HPDE6-E6E7 (cell line): ENCODE results near the gene RTCB.

Experiments
- DNase-seq: peaks from one replicate; pipeline ENCODE4 v3.0.0; 2011; ENCODE audit warnings: missing footprints; ENCODE audit errors: extremely low spot score

The RTCB gene

GRCh38 chr22:32411829-32412592 is at the start of gene RTCB:
TSS of gene RTCB (minus strand) at chr22:32412247. CDS start at chr22:32412156, 91 bp downstream.
- DNase-seq: peak; percentile 75

DNA sequence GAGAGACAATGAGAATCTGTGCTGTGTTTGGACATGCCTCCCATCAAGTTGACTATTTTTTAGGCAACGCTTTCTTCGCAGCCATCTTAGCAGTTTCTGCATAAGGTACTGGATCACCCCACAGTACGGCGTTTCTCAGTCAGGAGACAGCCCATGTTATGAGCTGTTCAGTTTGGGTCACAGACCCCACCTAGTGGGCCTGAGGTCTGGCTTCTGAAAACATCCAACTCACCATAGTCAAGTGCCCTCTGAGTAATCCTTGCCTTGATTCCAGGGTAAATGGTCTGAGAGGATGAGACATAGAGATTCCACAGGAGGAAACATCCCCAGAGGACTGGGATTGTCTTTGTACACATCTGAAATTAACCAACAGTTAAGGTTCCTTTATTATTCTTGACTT is 45.0 kb upstream of the RTCB start:
- no peak for DNase-seq

GRCh38 chr22:32448980-32449379 is 36.9 kb upstream of the RTCB start:
- DNase-seq: no peak

DNA sequence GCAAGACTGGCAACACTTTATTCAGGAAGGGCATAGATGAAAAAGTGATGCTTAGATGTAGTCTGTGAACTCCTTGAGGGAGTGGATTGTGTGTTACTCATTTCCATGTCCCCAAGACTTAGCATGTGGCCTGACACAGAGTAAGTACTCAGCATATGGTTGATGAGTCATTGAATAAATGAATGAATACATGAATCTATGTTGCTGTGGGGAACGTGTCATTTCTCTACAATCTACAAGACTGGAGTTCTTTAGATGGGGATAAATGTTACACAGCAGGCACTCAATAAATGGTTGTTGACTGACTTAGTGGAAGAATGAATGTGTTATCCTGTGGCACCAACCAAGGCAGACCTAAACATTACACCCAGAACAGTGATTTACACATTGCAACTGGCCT is 34.3 kb upstream of the RTCB start:
- no peak for DNase-seq

DNA sequence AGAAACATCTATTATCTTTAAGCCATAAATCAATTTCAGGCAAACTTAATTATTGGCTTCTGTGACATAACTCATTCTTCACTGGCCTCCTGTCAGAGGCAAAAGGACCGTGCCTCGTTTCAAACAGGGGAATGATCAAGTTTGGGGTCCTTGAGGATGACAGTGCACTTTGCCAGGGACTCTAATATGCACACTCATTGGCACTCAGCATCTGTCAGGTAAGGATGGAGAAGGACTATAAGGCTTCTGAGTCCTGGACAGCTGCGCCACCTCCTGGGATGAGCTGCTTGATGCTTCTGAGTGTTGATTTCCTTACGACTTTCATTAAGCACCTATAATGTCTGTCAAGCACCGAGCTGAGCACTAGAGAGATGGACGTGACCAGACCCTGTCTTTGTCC is 32.0 kb upstream of the RTCB start:
- DNase-seq: peak; percentile 36

- DNase-seq: no peak
Measured at GRCh38 chr22:32430352-32430751, 18.3 kb upstream of the RTCB start.

DNA sequence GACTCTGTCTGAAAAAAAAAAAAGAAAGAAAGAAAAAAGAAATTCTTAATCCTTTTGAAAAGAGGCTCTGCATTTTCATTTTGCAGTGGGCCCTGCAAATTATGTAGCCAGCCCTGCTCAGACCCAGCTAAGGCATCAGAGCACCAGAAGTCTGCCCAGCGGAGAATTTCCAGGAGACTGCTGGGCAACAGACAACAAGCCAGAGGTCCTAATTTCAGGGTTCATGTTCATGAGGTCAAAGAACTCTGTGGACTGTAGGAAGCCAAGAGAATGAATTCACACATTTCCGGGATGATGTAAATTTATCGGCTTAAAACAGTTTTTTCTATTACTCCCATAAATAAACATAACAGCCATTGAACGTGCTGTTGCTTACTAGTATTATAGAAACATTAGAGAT is 14.8 kb upstream of the RTCB start:
- DNase-seq: no peak

DNA sequence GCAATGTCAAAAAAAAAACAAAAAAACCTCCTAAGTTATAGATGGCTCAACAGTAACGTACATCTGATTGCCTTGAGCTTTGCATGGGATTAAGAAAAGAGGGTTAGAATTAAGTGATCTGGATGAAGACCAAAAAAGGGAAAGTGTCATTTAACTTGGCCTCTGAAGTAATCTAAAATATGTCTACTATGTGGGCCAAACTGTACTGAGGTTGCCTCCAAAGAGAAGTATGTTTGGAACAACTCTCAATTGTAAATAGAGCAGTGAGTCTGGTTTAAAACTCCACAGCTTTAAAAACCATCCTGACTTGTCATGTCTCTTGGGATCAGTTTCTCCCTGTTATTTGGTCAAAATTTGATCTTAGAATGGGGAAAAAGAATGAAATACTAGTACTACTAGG is 11.6 kb upstream of the RTCB start:
- no peak for DNase-seq

GRCh38 chr22:32422062-32422461 is 10.0 kb upstream of the RTCB start:
- no peak for DNase-seq

DNA sequence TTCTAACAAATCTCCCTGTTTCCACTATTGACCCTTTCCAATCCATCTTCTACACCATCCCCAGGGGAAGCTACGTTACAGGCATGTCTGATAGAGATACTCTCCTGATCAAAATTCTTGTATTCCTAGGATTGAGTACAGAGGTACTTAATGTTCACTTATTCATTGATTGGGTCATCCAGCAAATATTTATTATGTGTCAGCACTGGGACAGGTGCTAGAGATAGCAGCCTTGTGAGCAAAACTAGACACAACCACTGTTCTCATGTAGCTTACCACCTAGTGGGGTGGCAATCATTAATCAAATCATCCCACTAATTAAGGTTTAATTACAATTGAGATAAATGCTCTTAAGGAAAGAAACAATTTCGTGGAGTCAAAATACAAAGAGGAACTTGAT is 9.4 kb upstream of the RTCB start:
- no peak for DNase-seq

DNA sequence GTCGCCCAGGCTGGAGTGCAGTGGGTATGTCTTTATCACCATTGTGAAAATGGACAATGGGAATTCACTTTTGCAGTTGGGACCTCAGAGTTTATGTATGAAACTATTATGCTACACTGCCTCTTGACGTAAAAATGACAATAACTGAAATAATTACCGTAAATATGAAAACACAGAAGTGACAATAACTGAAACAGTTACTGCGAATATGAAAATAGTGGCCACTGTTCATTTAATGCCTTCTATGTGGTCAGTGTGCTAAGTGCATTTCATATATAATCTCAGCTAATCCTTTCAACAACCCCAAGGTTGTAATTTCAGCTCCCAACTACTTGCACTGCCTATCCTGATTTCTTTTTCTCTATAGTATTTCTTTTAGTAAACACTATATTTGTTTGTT is 5.9 kb upstream of the RTCB start:
- DNase-seq: no peak

DNA sequence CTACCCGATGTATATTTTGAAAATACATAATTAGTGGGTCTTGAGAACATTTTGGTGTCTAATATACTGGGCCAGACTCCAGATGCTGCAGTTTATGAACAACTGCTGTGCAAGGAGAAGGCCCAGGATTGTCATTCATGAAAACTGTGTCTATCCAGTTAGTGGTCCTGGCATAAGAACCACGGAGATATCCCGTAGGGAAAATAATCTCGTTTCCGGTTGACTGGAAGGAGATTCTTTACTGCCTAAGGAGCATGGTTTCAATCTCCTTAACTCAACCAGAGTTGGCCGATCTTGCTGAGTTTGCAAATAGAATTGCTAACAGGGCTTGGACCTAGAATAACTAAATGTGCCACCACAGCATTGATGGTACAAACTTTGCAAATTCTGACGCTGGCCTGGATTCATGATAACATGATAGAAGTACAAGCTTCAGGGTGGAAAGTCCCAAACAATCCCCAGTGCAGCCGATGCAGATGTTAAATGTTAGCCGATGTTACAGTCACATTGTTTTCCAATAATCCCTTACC is 4.6 kb upstream of the RTCB start:
- DNase-seq: no peak

DNA sequence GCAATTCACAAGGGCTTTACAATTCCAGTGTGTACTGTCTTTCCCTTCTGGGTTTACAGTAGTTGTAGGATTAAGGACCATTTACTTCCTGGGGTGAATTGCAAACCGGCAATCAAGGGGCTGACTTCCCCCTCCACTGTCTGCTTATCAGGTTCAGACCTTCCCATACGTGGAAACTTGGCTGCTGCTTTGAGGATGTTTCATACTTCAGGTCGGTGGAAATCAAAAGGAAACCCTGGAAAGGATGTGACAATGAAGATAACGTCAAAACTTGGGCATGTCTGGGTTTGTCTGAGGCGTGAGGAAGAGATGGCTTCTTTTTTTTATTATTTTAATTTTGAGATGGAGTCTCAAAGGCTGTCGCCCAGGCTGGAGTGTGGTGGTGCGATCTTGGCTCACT is 2.1 kb upstream of the RTCB start:
- DNase-seq: no peak

GRCh38 chr22:32413719-32414118 is 1.7 kb upstream of the RTCB start:
- DNase-seq: no peak

- peak; percentile 39 for DNase-seq
Measured at GRCh38 chr22:32411402-32411801, 645 bp downstream of the RTCB start.

GRCh38 chr22:32410459-32410858 is 1.6 kb downstream of the RTCB start:
- DNase-seq: no peak

- DNase-seq: no peak
Measured at GRCh38 chr22:32409977-32410376, 2.1 kb downstream of the RTCB start.

- DNase-seq: no peak
Measured at GRCh38 chr22:32407936-32408335, 4.1 kb downstream of the RTCB start.

DNA sequence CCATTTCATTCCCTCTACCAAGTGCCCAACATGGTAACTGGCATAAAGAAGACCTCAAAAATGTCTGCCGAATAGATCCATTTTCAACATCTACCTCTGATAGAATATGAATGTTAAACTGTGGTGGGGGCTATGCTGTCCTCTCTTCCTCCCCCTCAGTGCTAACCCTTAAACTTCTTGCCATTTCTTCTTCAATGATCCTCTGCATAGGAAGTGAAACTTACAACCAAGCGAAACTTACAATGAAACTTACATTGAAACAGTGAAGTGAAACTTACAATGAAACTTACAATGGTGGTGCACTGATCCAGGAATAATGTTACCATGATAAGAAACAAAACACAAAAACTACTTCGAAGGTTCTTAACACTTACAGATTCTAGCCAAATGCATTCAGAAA is 4.7 kb downstream of the RTCB start:
- DNase-seq: no peak

DNA sequence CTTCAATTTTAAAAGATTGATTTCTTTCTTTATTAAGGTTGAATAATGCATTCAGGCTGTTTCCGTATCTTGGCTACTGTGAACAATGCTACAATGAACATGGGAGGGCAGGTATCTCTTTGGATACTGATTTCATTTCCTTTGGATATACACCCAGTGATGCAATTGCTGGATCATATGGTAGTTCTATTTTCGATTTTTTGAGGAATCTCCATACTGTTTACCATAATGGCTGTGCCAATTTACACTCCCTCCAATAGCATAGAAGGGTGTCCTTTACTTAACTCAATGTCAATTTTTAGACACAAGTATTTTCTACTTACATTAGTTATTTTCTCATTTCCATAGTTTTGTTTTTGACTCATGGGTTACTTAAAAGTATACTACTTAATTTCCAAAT is 8.0 kb downstream of the RTCB start:
- no peak for DNase-seq

DNA sequence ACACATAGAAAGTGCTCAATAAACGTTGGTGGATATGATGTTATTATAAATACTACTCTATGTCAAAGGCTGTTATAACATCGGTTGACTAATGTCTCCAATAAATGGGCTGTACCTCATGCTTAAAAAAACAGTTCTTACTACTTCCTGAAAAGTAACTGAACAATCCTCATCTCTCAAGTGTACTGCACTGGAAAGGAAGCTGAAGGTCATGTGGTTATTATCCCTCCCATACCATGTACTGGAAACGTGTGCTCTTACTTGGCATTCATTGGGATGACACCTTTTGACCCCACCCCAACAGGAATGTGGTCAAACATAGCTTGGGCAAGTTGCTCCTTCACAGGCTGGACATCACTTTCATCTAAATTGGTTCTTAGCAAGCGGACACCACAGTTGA is 10.6 kb downstream of the RTCB start:
- DNase-seq: no peak

DNA sequence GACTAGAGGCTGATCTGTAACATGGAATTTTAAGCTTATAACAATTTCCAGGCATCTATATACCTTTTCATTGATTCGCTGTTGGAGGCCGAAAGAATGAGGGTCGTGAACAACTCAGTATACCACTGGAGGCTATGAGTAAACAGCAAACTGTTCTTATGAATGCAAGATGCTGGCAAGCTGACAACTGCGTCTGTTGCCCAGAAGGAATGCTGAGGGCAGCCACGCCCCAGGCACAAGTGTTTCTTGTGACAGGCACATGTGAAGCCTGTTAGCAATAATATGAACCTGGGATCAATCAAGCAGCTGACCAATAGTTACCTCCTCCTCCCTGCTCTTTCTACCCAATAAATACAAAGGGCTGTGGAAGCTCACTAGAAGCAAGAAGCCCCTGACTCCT is 15.3 kb downstream of the RTCB start:
- DNase-seq: no peak

DNA sequence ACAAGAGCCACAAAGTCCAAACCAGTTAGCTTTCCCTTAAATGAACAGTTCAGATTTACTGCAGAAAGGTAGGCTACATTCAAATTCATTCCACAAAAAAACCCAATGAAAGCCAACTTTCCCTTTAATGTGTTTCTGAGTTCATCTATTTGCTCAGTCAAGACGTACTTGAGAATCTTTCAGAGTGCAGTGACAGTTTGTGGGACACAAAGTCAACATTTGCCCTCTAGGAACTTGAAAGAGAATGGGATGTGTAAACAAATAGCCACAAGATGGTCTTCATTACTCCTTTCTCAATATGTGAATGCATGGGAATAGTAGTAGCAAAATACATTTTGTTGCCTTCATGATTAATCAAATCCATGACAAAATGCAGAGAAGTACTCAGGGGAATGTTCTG is 15.8 kb downstream of the RTCB start:
- no peak for DNase-seq

GRCh38 chr22:32395107-32395506 is 16.9 kb downstream of the RTCB start:
- no peak for DNase-seq
